Natural killer cell treated with Interleukin-12 subunit alpha and Interleukin-12 subunit beta and Interleukin-15 and Interleukin-18, amount 100 ng/mL, for 72 hours (primary cell): Measurements from ENCODE around the gene CCDC91. TPM values are rescaled to one million over a fixed set of nuclear protein-coding genes. Genes with fewer than 3 reads are reported as not detected.
"Not testable (repeated sequence)": the region's sequence is repeated elsewhere in the genome, so short reads cannot be mapped to it uniquely, and the experiment has no call there.

Experiments used
- ATAC-seq, 2 donors: fragments of 150-1000 bp; cut with Tn5 transposase in 1 of 2; sonication (Bioruptor Pico), chemical (Tn5 transposase) in 1 of 2; 2 replicates each; pipeline ENCODE4 v1.10.0; 2021
- DNase-seq: peaks from one replicate; pipeline ENCODE4 v3.0.0; 2022; ENCODE audit warnings: low spot score
- H3K27ac Mint-ChIP-seq, 2 donors: 1 replicate in 1 of 2; 2 replicates in 1 of 2; pipeline ENCODE4 v1.8.0; 2022; ENCODE audit warnings: mixed read lengths in 2 of 2, mild to moderate bottlenecking in 1 of 2, moderate library complexity in 1 of 2
- H3K27me3 Mint-ChIP-seq, 2 donors: 1 replicate in 1 of 2; 2 replicates in 1 of 2; pipeline ENCODE4 v1.8.0; 2022; ENCODE audit warnings: mixed read lengths in 2 of 2
- H3K36me3 Mint-ChIP-seq: one replicate; pipeline ENCODE4 v1.8.0; 2022; ENCODE audit warnings: mixed read lengths
- H3K4me1 Mint-ChIP-seq, 2 donors: 1 replicate in 1 of 2; 2 replicates in 1 of 2; pipeline ENCODE4 v1.8.0; 2022; ENCODE audit warnings: low read depth in 2 of 2, mixed read lengths in 2 of 2, mild to moderate bottlenecking in 1 of 2
- H3K4me3 Mint-ChIP-seq: one replicate; pipeline ENCODE4 v1.8.0; 2022; ENCODE audit warnings: mixed read lengths
- H3K9me3 Mint-ChIP-seq: 2 replicates; pipeline ENCODE4 v1.8.0; 2022; ENCODE audit warnings: mixed read lengths
- total RNA-seq, 2 donors: library from RNA; stranded (reverse); gene quantifications; one replicate each; pipeline ENCODE4 v1.2.3, GENCODE V29; 2022

The CCDC91 gene
- total RNA-seq, 2 donors from 2014 or later = 21.7 to 44.6 TPM

DNA sequence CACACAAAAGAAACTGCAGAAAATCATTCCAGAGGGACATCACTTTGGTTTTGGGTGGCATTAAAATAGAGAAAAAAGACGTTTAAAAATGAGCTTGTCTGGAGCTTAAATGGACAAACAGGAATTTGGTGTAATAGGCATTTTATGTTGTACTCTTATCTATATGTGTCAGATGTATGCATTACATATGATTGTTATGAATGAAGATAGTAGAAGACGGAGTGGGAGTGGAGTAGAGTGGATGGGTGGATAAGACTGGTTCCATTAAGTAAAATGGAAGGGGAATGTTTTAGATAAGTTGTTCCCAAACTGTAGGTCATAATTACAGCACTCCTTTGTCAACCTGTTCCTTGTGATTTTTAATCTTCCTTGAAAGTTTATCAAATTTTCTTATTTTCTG, 1.9 kb downstream of the CCDC91 start:
- ATAC-seq (no peak), DNase-seq (no peak)
- H3K4me1 Mint-ChIP-seq = peaks cover 38 to 44% of the 10 kb centered on the region in 2 donors
- peaks cover 22% of the 10 kb centered on the region for H3K36me3 Mint-ChIP-seq
- peak overlapping the region; percentile 95 to 97 for H3K27ac Mint-ChIP-seq
- H3K9me3 Mint-ChIP-seq = peaks cover 3% of the 10 kb centered on the region
- H3K27me3 Mint-ChIP-seq = peaks cover 4 to 5% of the 10 kb centered on the region in 2 donors
- H3K4me3 Mint-ChIP-seq = peak overlapping the region; percentile 85

DNA sequence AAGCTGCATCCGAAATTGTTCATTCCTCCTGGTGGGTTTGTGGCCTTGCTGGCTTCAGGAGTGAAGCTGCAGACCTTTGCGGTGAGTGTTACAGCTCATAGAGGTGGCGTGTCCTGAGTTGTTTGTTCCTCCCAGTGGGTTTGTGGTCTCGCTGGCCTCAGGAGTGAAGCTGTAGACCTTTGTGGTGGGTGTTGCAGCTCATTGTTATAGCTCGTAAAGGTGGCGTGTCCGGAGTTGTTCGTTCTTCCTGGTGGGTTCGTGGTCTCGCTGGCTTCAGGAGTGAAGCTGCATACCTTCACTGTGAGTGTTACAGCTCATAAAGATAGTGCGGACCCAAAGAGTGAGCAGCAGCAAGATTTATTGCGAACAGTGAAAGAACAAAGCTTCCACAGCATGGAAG, 4.4 kb downstream of the CCDC91 start:
- not testable (repeated sequence) for H3K9me3 Mint-ChIP-seq, DNase-seq, H3K27me3 Mint-ChIP-seq, ATAC-seq
- Mint-ChIP-seq H3K4me3 (peak overlapping the region; percentile 22), H3K36me3 (peaks cover 17% of the 10 kb centered on the region), H3K27ac (peak overlapping the region in 1 of 2 donors; percentile 43), H3K4me1 (peaks cover 39 to 46% of the 10 kb centered on the region in 2 donors)

DNA sequence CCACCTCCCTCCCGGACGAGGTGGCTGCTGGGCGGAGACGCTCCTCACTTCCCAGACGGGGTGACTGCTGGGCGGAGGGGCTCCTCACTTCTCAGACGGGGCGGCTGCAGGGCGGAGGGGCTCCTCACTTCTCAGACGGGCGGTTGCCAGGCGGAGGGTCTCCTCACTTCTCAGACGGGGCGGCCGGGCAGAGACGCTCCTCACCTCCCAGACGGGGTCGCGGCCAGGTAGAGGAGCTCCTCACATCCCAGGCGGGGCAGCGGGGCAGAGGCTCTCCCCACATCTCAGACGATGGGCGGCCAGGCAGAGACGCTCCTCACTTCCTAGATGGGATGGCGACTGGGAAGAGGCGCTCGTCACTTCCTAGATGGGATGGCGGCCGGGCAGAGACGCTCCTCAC, 10.9 kb downstream of the CCDC91 start:
- not testable (repeated sequence) for DNase-seq, ATAC-seq, H3K36me3 Mint-ChIP-seq, H3K9me3 Mint-ChIP-seq, H3K27me3 Mint-ChIP-seq, H3K27ac Mint-ChIP-seq, H3K4me3 Mint-ChIP-seq
- peaks cover 11 to 21% of the 10 kb centered on the region in 2 donors for H3K4me1 Mint-ChIP-seq

DNA sequence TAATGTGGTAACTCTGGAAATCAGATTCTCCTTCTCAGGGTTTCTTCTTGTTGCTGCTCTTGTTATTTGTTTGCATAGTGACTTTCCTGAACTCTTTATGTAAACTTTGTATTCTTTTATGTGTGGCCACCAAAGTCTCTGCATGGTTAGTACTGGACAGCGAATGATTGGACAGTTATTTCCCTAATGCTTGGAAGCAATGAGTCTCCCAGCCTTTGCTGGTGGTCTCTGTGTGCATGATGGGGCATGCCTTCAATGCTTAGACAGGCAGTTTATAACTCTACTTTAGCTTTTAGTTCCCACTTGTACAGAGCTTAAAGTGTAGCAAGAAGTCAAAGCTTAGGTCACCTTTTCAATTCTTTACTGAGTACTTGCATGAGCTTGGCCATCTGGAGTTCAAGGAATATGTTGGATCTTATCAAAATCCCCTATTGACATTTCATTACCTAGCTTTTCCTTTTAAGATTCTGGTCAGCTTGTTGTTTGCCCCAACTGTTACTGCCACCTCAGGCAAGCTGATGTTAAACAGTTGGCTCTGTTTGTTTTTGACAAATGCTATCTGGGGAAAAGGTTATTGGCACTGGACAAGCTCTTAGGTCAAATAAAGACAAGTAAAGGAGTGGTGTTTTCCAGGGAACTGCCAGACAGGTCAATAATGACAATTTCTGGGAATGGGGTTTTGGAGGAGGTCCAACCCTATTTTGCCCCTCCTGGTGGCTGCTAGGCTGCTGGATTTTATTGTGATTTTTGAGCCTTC, 12.3 kb downstream of the CCDC91 start:
- no peak overlapping the region for H3K27ac Mint-ChIP-seq
- H3K4me3 Mint-ChIP-seq = no peak overlapping the region
- ATAC-seq (no peak), DNase-seq (no peak)
- H3K9me3 Mint-ChIP-seq = no peaks in the 10 kb centered on the region
- peaks cover 7 to 15% of the 10 kb centered on the region in 2 donors for H3K4me1 Mint-ChIP-seq
- peaks cover 10% of the 10 kb centered on the region for H3K36me3 Mint-ChIP-seq
- no peaks in the 10 kb centered on the region for H3K27me3 Mint-ChIP-seq

DNA sequence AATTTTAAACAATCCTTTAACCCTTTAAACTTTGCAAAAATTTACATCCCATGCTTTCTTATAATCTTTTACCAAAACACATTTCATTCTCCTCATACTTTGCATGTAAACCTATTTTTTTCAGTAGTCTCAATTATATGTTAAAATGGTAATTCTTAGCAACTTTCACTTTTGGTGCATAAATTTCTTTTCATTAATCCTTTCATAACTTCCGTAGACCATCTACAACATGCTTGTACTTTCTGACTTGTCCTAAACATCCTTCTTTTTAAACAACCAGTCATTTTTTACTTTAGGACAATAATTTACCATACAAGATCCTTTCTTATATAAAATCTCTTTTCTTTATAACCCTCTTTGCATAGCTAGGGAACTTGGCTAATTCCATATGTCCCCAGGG, 19.5 kb downstream of the CCDC91 start:
- no peak for DNase-seq
- H3K27ac Mint-ChIP-seq = no peak overlapping the region
- H3K27me3 Mint-ChIP-seq = no peaks in the 10 kb centered on the region
- no peak overlapping the region for H3K4me3 Mint-ChIP-seq
- ATAC-seq = no peak
- peaks cover 13% of the 10 kb centered on the region for H3K36me3 Mint-ChIP-seq
- H3K9me3 Mint-ChIP-seq = no peaks in the 10 kb centered on the region
- peaks cover 6 to 9% of the 10 kb centered on the region in 2 donors for H3K4me1 Mint-ChIP-seq

DNA sequence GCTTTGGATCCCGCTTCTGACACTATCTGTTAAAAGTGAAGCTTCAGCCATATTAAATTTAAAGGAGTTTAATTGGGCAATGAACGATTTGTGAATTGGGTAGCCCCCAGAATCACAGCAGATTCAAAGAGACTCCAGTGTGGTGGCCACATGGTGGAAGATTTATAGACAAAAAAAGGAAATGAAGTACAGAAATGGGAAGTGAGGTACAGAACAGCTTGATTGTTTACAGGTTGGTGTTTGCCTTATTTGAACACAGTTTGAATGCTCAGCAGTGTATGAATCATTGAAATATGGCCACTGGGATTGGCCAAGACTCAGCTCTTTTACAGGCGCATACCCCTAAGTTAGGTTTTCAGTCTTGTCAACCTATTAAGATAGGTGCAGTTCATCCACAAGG, 21.9 kb downstream of the CCDC91 start:
- H3K36me3 Mint-ChIP-seq = peaks cover 13% of the 10 kb centered on the region
- no peak for ATAC-seq
- no peaks in the 10 kb centered on the region for H3K9me3 Mint-ChIP-seq
- H3K27ac Mint-ChIP-seq = no peak overlapping the region
- H3K4me3 Mint-ChIP-seq = no peak overlapping the region
- H3K4me1 Mint-ChIP-seq = peaks cover 3 to 9% of the 10 kb centered on the region in 2 donors
- H3K27me3 Mint-ChIP-seq = no peaks in the 10 kb centered on the region
- no peak for DNase-seq

DNA sequence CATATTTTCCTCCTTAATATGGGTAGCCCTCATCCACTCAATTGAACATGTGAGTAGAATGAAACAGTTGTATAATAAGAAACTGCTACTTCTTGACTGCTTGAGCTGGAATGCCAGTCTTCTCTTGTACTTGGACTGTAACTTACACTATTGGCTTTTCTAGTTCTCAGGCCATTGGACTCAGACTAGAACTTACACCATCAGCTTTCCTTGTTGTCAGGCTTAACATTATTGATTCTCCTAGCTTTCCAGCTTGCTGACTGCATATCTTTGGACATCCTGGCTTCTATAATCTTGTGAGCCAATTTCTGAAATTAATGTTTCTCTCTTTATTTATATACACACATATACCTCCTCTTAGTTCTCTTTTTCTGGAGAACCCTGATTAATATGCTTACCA, 24.8 kb downstream of the CCDC91 start:
- peaks cover 4 to 8% of the 10 kb centered on the region in 2 donors for H3K4me1 Mint-ChIP-seq
- no peak overlapping the region for H3K27ac Mint-ChIP-seq
- no peaks in the 10 kb centered on the region for H3K9me3 Mint-ChIP-seq
- H3K27me3 Mint-ChIP-seq = no peaks in the 10 kb centered on the region
- no peak overlapping the region for H3K4me3 Mint-ChIP-seq
- no peak for DNase-seq
- ATAC-seq = no peak
- peaks cover 9% of the 10 kb centered on the region for H3K36me3 Mint-ChIP-seq

DNA sequence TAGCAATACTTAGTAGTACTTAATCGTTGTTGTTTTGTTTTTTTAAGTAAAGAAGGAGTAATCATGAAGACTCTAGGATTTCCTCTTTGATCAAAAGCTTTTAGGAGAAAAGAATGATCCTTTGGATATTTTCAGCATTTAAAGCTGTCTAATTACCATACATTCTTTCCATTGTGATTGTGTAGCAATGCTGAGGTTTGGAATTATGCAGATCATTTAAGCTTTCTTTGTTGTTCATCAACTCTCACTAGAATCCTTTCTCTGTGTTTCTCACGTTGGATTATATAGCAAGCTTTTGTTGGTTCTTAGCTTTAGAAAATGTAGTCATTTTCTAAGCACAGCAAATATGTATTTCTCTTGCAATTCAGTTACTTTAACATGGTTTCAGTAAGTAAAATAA, 25.8 kb downstream of the CCDC91 start:
- DNase-seq (no peak), ATAC-seq (no peak)
- no peak overlapping the region for H3K27ac Mint-ChIP-seq
- H3K9me3 Mint-ChIP-seq = no peaks in the 10 kb centered on the region
- peaks cover 9 to 10% of the 10 kb centered on the region in 2 donors for H3K4me1 Mint-ChIP-seq
- H3K36me3 Mint-ChIP-seq = peaks cover 6% of the 10 kb centered on the region
- H3K4me3 Mint-ChIP-seq = no peak overlapping the region
- no peaks in the 10 kb centered on the region for H3K27me3 Mint-ChIP-seq

DNA sequence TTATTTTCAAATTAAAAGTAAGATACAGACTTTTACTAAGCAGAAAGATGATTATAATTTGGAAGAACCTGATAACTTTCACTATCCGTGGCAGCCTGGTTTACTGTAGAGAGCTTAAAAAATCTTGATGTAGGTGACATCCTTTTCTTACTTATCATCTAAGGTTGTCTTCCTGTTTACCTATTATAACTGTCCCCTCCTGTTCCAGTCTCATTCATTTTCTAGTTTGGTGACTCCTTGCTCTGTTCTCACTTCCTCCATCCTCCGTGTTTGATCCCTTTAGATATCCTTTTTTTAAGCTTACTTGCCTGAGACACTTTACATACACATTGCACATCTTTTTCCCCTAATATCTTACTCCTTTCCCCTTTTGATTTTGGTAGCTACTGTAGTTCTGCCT, 27.5 kb downstream of the CCDC91 start:
- H3K9me3 Mint-ChIP-seq = no peaks in the 10 kb centered on the region
- DNase-seq = no peak
- H3K36me3 Mint-ChIP-seq = peaks cover 11% of the 10 kb centered on the region
- peaks cover 26 to 28% of the 10 kb centered on the region in 2 donors for H3K4me1 Mint-ChIP-seq
- H3K4me3 Mint-ChIP-seq = no peak overlapping the region
- H3K27ac Mint-ChIP-seq = no peak overlapping the region
- peaks cover 0 to 3% of the 10 kb centered on the region in 2 donors for H3K27me3 Mint-ChIP-seq
- ATAC-seq = no peak

DNA sequence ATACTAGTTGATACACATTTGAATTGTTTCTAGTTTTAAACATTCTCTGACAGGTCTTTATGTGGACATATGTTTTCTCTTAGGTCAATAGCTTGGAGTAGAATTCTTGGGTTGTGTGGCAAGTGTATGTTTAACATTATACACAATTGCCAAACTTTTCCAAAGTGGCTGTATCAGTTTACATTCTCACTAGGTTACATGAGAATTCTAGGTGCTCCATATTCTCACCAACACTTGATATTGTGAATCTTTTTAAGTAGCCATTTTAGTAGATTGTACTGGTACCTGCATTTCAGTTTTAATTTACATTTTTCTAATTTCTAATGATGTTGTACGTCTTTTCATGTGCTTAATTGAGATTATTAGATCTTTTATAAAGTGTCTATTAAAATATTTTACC, 28.6 kb downstream of the CCDC91 start:
- no peak overlapping the region for H3K27ac Mint-ChIP-seq
- H3K4me3 Mint-ChIP-seq = no peak overlapping the region
- ATAC-seq (no peak), DNase-seq (no peak)
- peaks cover 11% of the 10 kb centered on the region for H3K36me3 Mint-ChIP-seq
- no peaks in the 10 kb centered on the region for H3K9me3 Mint-ChIP-seq
- peaks cover 0 to 3% of the 10 kb centered on the region in 2 donors for H3K27me3 Mint-ChIP-seq
- peaks cover 35 to 38% of the 10 kb centered on the region in 2 donors for H3K4me1 Mint-ChIP-seq

DNA sequence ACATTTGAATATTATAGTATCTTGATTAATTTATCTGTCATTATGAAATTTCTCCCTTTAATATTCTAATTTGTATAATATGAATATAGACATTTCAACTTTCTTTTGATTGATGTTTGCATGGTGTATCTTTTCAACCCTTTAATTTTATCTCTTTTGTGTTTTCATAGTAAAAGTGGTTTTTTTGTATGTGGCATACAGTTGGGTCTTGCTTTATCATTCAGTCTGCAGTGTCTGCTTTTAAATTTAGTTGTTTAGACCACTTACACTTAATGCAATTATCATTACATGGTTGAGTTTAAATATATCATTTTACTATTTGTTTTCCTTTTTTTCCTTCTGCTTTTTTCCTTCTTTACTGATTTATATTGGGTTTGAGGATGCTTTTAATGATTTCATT, 29.6 kb downstream of the CCDC91 start:
- Mint-ChIP-seq H3K27ac (no peak overlapping the region), H3K9me3 (no peaks in the 10 kb centered on the region), H3K4me1 (peaks cover 39 to 44% of the 10 kb centered on the region in 2 donors), H3K36me3 (peaks cover 11% of the 10 kb centered on the region), H3K4me3 (no peak overlapping the region), H3K27me3 (peaks cover 0 to 3% of the 10 kb centered on the region in 2 donors)
- DNase-seq (no peak), ATAC-seq (no peak)

DNA sequence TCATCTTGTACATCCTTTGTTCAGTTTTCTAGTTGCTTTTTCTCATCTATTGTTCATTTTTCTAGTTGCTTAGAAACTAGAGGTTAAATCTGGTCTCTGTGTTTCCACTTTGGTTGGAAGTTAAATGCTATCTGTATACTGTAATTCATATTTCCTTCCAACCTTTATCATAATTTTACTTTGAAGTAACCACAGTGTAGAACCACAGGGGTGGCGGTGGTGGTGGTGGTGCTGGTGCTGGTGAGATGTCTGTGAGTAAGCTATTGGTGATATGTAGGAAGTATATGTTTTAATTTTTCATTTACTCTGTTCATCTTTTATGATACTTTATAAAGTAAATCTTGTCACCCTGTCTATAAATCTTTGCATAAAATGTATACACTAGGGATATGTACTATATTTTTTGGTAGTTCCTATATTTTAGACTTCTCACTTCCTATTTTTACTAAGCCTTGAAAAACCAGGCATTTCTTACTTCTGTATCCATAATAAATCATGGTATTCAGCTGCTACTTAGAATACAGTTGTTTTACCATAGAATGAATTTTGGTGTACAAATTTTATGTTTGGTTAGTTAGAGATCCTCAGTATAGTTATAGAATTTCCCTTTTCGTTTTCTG, 31.9 kb downstream of the CCDC91 start:
- H3K27ac Mint-ChIP-seq = peak overlapping the region; percentile 72 to 83
- H3K4me1 Mint-ChIP-seq = peaks cover 46 to 59% of the 10 kb centered on the region in 2 donors
- H3K4me3 Mint-ChIP-seq = peak overlapping the region; percentile 73
- peaks cover 25% of the 10 kb centered on the region for H3K36me3 Mint-ChIP-seq
- DNase-seq (peak; percentile 81), ATAC-seq (peak; percentile 81 to 88)
- H3K27me3 Mint-ChIP-seq = peaks cover 0 to 3% of the 10 kb centered on the region in 2 donors
- H3K9me3 Mint-ChIP-seq = peaks cover under 1% of the 10 kb centered on the region

DNA sequence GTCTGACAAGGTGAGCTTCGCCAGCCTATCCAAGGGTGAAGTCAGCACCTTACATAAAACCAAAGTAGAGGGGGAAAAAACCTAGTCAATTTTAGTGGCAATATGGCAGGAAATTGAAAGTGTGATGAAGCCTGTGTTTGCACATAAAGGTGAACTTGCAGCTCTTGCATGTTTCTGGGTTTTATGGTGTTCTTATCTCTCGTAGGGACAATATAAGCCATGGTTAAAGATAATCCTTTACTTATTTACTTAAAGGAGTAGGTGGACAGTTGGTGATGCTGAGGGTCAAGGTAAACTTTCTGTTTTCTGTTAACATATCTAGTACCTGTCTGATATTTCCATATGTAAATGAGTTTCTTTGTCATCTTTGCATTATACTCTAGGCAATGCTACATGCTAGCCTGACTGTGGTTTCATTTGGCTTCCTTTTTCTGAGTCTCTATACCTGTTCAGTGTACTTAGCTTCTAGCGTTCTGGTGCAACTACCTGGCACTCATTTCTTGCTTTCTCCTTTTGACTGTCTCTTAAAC, 32.8 kb downstream of the CCDC91 start:
- peaks cover 31% of the 10 kb centered on the region for H3K36me3 Mint-ChIP-seq
- H3K9me3 Mint-ChIP-seq = peaks cover 5% of the 10 kb centered on the region
- H3K4me1 Mint-ChIP-seq = peaks cover 49 to 65% of the 10 kb centered on the region in 2 donors
- no peak for DNase-seq
- peak overlapping the region; percentile 72 to 83 for H3K27ac Mint-ChIP-seq
- ATAC-seq = peak; percentile 83
- H3K27me3 Mint-ChIP-seq = peaks cover 0 to 3% of the 10 kb centered on the region in 2 donors
- H3K4me3 Mint-ChIP-seq = peak overlapping the region; percentile 73

DNA sequence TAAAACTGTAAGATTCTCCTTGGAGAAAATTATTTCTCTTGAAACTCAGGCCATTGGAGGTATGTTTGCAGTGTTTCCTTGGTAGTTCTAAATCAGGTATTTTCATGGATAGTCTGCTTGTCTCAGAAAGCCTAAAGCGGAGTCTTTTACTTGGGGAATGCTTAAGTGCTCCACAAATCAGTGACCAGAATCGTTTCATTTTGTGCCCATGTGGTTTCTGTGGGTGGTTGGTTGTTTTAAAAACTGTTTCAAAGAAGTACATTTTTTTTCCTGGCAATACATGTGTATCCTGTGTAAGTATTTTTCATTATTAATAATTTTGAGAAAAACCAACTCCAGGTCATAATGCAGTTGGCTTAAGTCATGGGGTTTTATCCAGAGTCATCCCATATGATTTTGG, 33.6 kb downstream of the CCDC91 start:
- ATAC-seq (peak; percentile 58 to 66), DNase-seq (peak; percentile 68)
- H3K27ac Mint-ChIP-seq = peak overlapping the region; percentile 72 to 83
- peak overlapping the region; percentile 73 for H3K4me3 Mint-ChIP-seq
- peaks cover 5% of the 10 kb centered on the region for H3K9me3 Mint-ChIP-seq
- peaks cover 0 to 3% of the 10 kb centered on the region in 2 donors for H3K27me3 Mint-ChIP-seq
- peaks cover 49 to 65% of the 10 kb centered on the region in 2 donors for H3K4me1 Mint-ChIP-seq
- peaks cover 28% of the 10 kb centered on the region for H3K36me3 Mint-ChIP-seq
